ENCODE data around the gene GALNT1.

The GALNT1 gene

GRCh38 chr18:35618696-35619095 lies 37.2 kb downstream of the GALNT1 start:
- no peak for DNase-seq

- DNase-seq, result no peak
Measured at GRCh38 chr18:35619464-35619863, 37.9 kb downstream of the GALNT1 start.

- DNase-seq, result no peak
Measured at GRCh38 chr18:35619941-35620340, 38.4 kb downstream of the GALNT1 start.

DNA sequence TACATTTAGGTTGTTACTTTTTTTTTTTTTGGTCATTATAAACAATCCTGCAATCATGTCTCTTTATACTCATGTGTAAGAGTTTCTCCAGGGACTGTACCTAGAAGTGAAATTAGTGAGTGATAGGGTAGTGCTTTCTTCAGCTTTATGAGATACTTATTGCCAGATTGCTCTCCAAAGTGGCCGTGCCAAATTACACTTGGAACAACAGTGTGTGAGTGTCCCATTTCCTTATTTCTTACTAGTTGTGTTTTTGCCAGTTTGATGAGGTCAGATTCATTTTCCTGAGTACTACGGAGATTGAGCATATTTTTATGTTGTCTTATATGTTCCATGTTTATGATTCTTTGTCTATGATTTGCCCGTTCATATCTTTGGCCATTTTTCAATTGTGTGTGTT lies 39.2 kb downstream of the GALNT1 start:
- DNase-seq, result no peak

DNA sequence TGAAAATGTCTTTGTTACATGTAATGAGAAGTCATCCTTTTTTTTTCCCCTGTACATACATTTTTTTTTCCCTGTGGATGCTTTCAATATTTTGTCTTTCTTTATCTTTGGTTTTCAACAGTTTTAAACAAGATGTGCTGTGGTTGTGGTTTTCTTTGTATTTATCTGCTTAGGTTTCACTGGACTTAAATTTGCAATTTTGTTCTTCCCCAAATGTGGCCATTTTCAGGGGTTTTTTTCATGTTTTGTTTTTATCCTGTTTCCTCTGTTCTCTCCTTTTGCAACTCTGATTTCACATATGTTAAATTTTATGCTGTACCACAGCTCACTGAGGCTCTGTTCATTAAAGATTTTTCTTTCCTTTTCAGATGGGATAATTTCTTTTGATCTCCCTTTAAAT lies 41.7 kb downstream of the GALNT1 start:
- no peak for DNase-seq

GRCh38 chr18:35624146-35624545 lies 42.6 kb downstream of the GALNT1 start:
- DNase-seq, result no peak

- no peak for DNase-seq
Measured at GRCh38 chr18:35625232-35625631, 43.7 kb downstream of the GALNT1 start.

- no peak for DNase-seq
Measured at GRCh38 chr18:35633761-35634160, 52.2 kb downstream of the GALNT1 start.

DNA sequence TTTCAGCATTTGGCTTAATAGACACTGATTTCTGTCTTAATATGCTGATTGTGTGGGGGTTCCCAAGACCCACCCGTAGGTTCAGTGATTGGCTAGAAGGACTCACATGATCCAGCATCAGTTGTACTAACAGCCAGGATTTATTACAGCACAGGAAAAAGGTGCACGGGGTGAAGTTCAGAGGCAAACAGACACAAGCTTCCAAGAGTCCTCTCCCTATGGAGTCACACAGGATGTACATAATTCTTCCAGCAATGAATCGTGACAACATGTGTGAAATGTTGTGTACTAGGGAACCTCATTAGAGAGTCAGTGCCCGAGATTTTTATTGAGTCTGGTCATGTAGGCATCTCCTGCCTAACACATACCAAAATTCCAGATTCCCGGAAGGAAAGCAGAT lies 52.8 kb downstream of the GALNT1 start:
- DNase-seq, result no peak

DNA sequence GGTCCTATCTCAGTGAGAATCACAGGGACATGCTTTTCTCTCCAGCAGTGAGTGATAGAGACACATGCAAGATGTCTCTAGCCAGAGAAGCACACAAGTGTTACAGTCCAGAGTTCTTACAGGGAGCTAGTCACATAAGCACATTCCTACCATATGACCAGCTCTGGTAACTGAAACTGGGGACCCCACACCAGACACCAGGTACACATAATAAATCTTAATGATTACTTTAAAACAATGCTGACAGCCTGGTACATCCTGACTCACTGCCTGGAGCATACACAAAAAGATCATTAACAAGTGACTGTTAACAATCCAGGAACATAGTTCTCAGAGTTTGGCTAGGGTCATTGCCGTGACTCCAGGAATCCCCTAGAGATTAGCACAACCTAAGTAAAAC lies 53.6 kb downstream of the GALNT1 start:
- no peak for DNase-seq

DNA sequence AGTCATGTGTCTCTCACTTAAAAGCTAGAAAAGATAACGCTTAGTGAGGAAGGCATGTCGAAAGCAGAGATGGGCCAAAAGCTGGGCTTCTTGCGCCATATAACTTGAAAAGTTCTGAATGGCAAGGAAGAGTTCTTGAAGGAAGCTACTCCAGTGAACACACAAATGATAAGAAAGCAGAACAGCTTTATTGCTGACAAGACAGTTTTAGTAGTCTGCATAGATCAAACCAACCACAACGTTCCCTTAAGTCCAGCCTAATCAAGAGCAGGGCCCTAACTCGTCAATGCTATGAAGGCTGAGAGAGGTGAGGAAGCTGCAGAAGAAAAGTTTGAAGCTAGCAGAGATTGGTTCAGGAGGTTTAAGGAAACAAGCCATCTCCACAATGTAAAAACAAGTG lies 55.7 kb downstream of the GALNT1 start:
- no peak for DNase-seq

DNA sequence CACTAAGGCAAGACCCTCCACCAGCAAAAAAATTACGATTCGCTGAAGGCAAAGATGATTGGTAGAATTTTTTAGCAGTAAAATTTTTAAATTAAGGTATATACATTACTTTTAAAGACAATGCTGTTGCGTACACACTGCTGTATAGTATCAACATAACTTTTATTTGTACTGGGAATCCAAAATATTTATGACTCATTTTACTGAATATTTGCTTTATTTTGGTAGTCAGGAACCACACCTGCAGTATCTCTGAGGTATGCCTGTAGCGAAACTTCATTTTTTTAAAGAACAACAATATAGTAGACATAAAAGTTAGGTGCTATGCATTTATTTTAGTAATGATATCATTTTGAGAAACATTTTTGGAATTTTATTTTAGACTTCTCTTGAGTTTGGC lies 57.8 kb downstream of the GALNT1 start:
- DNase-seq, result no peak

- no peak for DNase-seq
Measured at GRCh38 chr18:35641467-35641866, 59.9 kb downstream of the GALNT1 start.

DNA sequence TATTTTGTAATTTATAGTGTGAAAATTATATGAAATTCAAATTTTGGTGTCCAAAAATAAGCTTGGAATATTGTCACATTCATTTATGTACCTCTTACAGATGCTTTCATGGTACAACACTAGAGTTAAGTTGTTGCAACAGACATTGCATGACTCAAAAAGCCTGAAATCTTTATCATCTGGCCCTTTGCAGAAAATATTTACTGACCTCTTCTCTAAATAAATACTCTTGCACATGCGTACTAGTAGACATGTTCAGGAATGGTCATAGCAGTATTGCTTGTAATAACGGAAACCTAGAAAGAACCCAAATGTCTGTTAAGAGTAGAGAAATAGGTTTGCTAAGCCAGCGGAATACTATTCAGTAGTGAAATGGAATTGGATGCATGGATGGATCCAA lies 60.4 kb downstream of the GALNT1 start:
- DNase-seq, result no peak

- no peak for DNase-seq
Measured at GRCh38 chr18:35642802-35643201, 61.3 kb downstream of the GALNT1 start.

GRCh38 chr18:35646449-35646848 lies 64.9 kb downstream of the GALNT1 start:
- no peak for DNase-seq

- DNase-seq, result no peak
Measured at GRCh38 chr18:35653392-35654135, 72.0 kb downstream of the GALNT1 start.

DNA sequence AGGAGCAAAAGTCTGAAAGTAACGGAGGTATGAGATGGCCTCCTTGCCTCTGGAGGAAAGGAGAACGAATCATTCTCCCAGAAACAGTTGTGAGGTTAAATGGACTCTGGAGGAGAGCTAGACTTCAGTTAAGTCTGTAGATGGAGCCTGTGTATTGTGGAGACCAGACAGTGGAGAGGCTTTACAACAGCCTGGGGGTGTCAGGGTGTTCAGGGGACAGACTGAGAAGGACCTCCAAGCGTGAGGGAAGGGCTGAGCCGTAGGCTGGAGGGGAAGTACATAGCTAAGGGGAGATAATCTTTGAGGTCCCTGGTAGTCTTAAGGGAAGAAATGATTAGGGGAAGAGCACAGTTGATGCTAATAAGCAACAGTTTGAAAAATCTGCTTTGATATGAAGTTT lies 76.6 kb downstream of the GALNT1 start:
- DNase-seq, result no peak

DNA sequence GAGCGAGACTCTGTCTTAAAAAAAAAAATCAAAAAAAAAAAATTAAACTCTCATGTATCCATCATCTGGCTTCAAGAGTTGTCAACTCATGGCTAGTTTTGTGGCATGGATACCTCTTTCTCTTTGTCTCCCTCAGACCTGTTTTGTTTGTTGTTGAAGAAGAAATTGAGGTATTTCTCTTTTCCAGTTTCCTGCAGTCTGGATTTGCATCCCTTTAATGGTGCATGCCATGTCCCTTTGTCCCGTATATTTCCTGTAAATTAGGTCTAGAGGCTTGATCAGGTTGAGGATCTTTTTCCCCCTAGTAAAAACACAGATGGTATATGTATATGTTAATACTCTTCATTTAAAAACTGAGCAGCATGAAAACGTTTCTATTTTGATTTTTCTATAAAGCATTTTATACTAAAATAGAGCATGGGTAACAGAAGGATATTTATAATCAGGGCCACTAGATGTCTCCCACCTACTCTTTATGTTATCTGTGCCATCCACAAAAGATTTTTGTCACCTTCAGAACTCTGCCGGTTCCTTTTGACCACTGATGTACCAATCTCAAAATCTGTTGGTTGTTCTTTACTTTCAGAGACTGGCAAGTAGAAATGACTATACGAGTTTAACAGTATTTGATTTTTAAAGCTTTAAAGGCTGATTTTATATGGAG lies 80.1 kb downstream of the GALNT1 start:
- no peak for DNase-seq

GRCh38 chr18:35662293-35663062 lies 80.9 kb downstream of the GALNT1 start:
- DNase-seq, result no peak

DNA sequence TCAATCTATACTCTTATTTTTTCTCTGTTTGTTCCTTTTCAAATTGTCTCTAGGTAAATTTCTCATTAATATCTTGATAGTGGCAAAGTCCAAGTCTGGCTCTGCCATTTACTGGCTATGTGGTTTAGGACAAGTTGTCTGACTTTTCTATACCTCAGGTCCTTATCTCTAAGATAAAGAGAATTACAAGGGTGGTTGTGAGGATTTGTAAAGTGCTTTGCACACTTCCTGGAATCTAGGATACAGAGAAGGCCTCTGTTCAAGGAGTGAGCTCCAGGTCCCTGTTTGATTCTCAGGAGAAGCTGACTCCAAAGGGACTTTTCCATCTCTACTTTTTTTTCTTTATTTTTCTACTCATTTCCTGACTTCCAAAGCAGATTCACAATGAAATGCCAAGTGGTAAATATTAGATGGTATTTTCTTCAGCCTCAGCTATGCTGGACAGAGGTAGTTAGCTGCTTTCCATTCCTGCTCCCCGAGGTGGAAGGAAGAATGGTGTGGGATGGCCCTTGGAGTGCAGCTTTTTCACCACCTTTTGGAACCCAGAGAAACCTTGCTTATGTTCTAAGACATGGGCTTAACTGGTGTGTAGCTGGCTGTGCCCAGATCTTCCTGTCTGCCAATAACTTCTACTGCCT lies 90.5 kb downstream of the GALNT1 start:
- no peak for DNase-seq

DNA sequence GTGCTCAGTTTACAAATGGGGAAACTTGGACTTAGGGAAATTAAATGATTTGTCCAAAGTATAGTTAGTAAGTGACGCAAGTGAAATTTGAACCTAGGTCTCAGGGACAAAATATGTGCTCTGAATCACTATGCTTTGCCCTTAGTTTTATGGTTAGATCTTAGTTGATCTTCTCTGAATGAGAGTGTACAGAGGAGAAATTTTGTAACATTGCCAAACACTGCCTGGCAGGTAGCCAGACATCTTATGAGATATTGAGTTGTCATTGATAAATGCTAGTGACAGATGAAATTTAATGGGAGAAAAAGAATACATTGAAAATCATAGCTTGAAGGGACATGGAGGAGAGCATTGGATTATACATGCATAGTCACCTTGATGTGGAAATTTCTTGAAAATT lies 91.4 kb downstream of the GALNT1 start:
- DNase-seq, result no peak

DNA sequence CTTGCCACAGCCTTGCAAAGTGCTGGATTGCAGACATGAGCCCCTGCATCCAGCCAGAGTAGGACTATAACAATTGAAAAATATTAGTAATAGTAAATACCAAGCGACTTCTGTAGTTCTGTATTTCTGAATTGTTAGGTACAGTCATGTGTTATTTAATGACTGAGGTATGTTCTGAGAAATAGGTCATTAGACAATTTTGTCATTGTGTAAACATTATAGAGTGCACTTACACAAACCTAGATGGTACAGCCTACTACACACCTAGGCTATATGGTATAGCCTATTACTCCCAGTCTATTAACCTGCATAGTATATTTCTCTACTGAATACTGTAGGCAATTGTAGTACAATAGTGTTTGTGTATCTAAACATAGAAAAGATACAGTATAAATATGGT lies 92.1 kb downstream of the GALNT1 start:
- DNase-seq, result no peak

GRCh38 chr18:35680139-35680551 lies 98.6 kb downstream of the GALNT1 start:
- no peak for DNase-seq

All from activated gamma-delta T cell treated with Interleukin-2 at 50 U/mL for 16 hours (primary cell).